IMR-90 (cell line): ENCODE measurements around the gene NQO2. TPM values are rescaled to one million over a fixed set of nuclear protein-coding genes. Genes with fewer than 3 reads are reported as not detected.
A peak's percentile ranks its signal among the peaks of the same experiment; 100 is the strongest.

Experiments
- ATAC-seq: fragments of 200-7000 bp; cut with Tn5 transposase; 2 replicates; pipeline ENCODE4 v1.9.1; 2020; ENCODE audit warnings: low read depth, mild to moderate bottlenecking, moderate library complexity
- BruUV-seq: library from RNA; stranded (reverse); fragments of 400-500 nt; replicated peaks from 2 replicates; lab custom pipeline; 2021; lab: Mats Ljungman, UMichigan
- CTCF ChIA-PET: fragments of 300-600 bp; formaldehyde crosslinking; extraction: SDS; loops from one replicate; lab custom pipeline; 2021; ENCODE audit warnings: antibody characterized with exemption; lab: Yijun Ruan, JAX
- POLR2A ChIA-PET: fragments of 300-600 bp; sonication (Branson Sonifier 250); formaldehyde crosslinking; loops from one replicate; lab custom pipeline; 2022; ENCODE audit warnings: antibody characterized with exemption; ENCODE audit not compliant: unreplicated experiment; lab: Charles Lee
- DNase-seq: peaks from one replicate; pipeline ENCODE4 v3.0.0; 2013
- H2AFZ ChIP-seq: replicated peaks from 2 replicates; pipeline ENCODE3; 2013; ENCODE audit warnings: low read length, mild to moderate bottlenecking; ENCODE audit not compliant: poor library complexity
- H2AK5ac ChIP-seq: 2 replicates; pipeline ENCODE4 v1.6.1; 2013; ENCODE audit warnings: low read depth, low read length, inconsistent platforms
- H2AK9ac ChIP-seq: replicated peaks from 2 replicates; pipeline ENCODE3; 2013; ENCODE audit warnings: mild to moderate bottlenecking, low read depth, low read length, moderate library complexity; ENCODE audit not compliant: poor library complexity
- H2BK120ac ChIP-seq: 2 replicates; pipeline ENCODE4 v1.6.1; 2013; ENCODE audit warnings: low read depth, low read length, inconsistent platforms
- H2BK15ac ChIP-seq: 3 replicates; pipeline ENCODE4 v1.6.1; 2013; ENCODE audit warnings: low read depth, low read length, inconsistent platforms
- H2BK20ac ChIP-seq: 2 replicates; pipeline ENCODE4 v1.6.1; 2013; ENCODE audit warnings: low read depth, mild to moderate bottlenecking, inconsistent platforms, low read length, moderate library complexity
- H2BK5ac ChIP-seq: 2 replicates; pipeline ENCODE4 v1.6.1; 2013; ENCODE audit warnings: mild to moderate bottlenecking, low read depth, low read length, inconsistent platforms; ENCODE audit not compliant: poor library complexity, severe bottlenecking
- H3K14ac ChIP-seq: replicated peaks from 2 replicates; pipeline ENCODE4 v1.6.1; 2013; ENCODE audit warnings: low read depth, low read length, inconsistent platforms
- H3K18ac ChIP-seq: 2 replicates; pipeline ENCODE4 v1.6.1; 2013; ENCODE audit warnings: low read depth, low read length, control low read depth
- H3K23ac ChIP-seq: 2 replicates; pipeline ENCODE4 v1.6.1; 2013; ENCODE audit warnings: low read depth, low read length, inconsistent platforms
- H3K27ac ChIP-seq: 2 replicates; pipeline ENCODE4 v1.5.1; 2013; ENCODE audit warnings: mild to moderate bottlenecking, control low read depth, low read length; ENCODE audit not compliant: insufficient read depth
- H3K27me3 ChIP-seq: 2 replicates; pipeline ENCODE4 v1.6.1; 2013; ENCODE audit warnings: low read length; ENCODE audit not compliant: control insufficient read depth, insufficient read depth
- H3K36me3 ChIP-seq: 2 replicates; pipeline ENCODE4 v1.6.1; 2013; ENCODE audit warnings: low read length, mixed read lengths; ENCODE audit not compliant: control insufficient read depth, insufficient read depth
- H3K4ac ChIP-seq: 2 replicates; pipeline ENCODE4 v1.6.1; 2013; ENCODE audit warnings: low read depth, low read length, inconsistent platforms
- H3K4me1 ChIP-seq: 2 replicates; pipeline ENCODE4 v1.6.1; 2013; ENCODE audit warnings: low read length, mixed read lengths; ENCODE audit not compliant: control insufficient read depth, insufficient read depth
- H3K4me2 ChIP-seq: 2 replicates; pipeline ENCODE4 v1.6.1; 2013; ENCODE audit warnings: low read depth, mild to moderate bottlenecking, control low read depth, low read length, moderate library complexity
- H3K4me3 ChIP-seq: 2 replicates; pipeline ENCODE4 v1.5.1; 2013; ENCODE audit warnings: low read depth, mild to moderate bottlenecking, control low read depth, low read length, moderate library complexity; ENCODE audit not compliant: insufficient read depth
- H3K56ac ChIP-seq: 2 replicates; pipeline ENCODE4 v1.6.1; 2013; ENCODE audit warnings: low read length, inconsistent platforms; ENCODE audit not compliant: insufficient read depth; ENCODE audit errors: extremely low read depth
- H3K79me1 ChIP-seq, 2 experiments: 2 replicates each; pipeline ENCODE4 v1.6.1; 2013; ENCODE audit warnings: low read length in 2 of 2, inconsistent platforms in 1 of 2, low read depth in 1 of 2
- H3K9ac ChIP-seq: 2 replicates; pipeline ENCODE4 v1.6.1; 2013; ENCODE audit warnings: low read depth, low read length, control low read depth
- H3K9me1 ChIP-seq: 2 replicates; pipeline ENCODE4 v1.6.1; 2013; ENCODE audit warnings: low read length, inconsistent platforms; ENCODE audit not compliant: insufficient read depth
- H3K9me3 ChIP-seq: 2 replicates; pipeline ENCODE4 v1.6.1; 2013; ENCODE audit warnings: low read length; ENCODE audit not compliant: control insufficient read depth, insufficient read depth
- H4K20me1 ChIP-seq: 2 replicates; pipeline ENCODE4 v1.6.1; 2013; ENCODE audit warnings: low read length, inconsistent platforms; ENCODE audit not compliant: insufficient read depth
- H4K5ac ChIP-seq: 2 replicates; pipeline ENCODE4 v1.6.1; 2013; ENCODE audit warnings: mild to moderate bottlenecking, low read depth, low read length, control low read depth
- H4K8ac ChIP-seq, 2 experiments: 2 replicates each; pipeline ENCODE4 v1.6.1; 2013; ENCODE audit warnings: low read depth in 2 of 2, low read length in 2 of 2, control low read depth in 1 of 2, inconsistent platforms in 1 of 2
- H4K91ac ChIP-seq: 2 replicates; pipeline ENCODE4 v1.6.1; 2013; ENCODE audit warnings: low read depth, low read length, inconsistent platforms; ENCODE audit not compliant: insufficient read depth
- BHLHE40 ChIP-seq: fragments of 150-350 bp; IDR thresholded peaks from 2 replicates; pipeline ENCODE4 v1.6.1; 2016; ENCODE audit warnings: mild to moderate bottlenecking, low read depth, low read length
- POLR2A ChIP-seq: IDR thresholded peaks from 2 replicates; pipeline ENCODE4 v1.6.1; 2012; ENCODE audit warnings: mild to moderate bottlenecking, low read depth, low read length
- WGBS, 2 experiments: methylation state at CpG; one replicate each; pipeline versions ENCODE4 v1.1.5 to v1.1.7; 2013; ENCODE audit warnings: missing lambda C conversion rate in 2 of 2; ENCODE audit not compliant: insufficient read length in 1 of 2; ENCODE audit errors: extremely low coverage in 2 of 2; 5-methylcytosine and 5-hydroxymethylcytosine counted together
- dilution Hi-C: fragments of 300-500 bp; cut with HindIII; formaldehyde crosslinking; loops from one replicate; pipeline ENCODE4 v1.14.3; 2018; ENCODE audit warnings: low sequenced_read_pairs; ENCODE audit not compliant: unreplicated experiment
- in situ Hi-C: fragments of 300-500 bp; cut with MboI; formaldehyde crosslinking; loops from 3 replicates; pipeline ENCODE4 v1.14.3; 2019; ENCODE audit warnings: low sequenced_read_pairs, inconsistent platforms, mixed read lengths
- intact Hi-C: fragments of 100-400 bp; cut with micrococcal nuclease; formaldehyde crosslinking; loops from 2 replicates; pipeline ENCODE4 v1.10.0; 2022
- polyA plus RNA-seq, 3 experiments: library from polyadenylated mRNA; depleted of rRNA; stranded (reverse); fragments of >200 nt; gene quantifications; 2 replicates each; pipeline ENCODE4 v1.2.3, GENCODE V29; 2012; ENCODE audit warnings: low replicate concordance in 1 of 3
- total RNA-seq: library from RNA; depleted of rRNA; stranded (reverse); fragments of >200 nt; gene quantifications from 2 replicates; pipeline ENCODE4 v1.2.3, GENCODE V29; 2012
- TF ChIP-seq, protein P1 (sequence below): fragments of 150-350 bp; IDR thresholded peaks from 2 replicates; pipeline ENCODE4 v1.6.1; 2017; ENCODE audit warnings: mild to moderate bottlenecking, antibody characterized with exemption, low read length, low read depth

The NQO2 gene
- total and polyA plus RNA-seq, 2 of the 4 experiments (the other 2 are of a cell fraction), result 42.5 to 72.1 TPM

DNA sequence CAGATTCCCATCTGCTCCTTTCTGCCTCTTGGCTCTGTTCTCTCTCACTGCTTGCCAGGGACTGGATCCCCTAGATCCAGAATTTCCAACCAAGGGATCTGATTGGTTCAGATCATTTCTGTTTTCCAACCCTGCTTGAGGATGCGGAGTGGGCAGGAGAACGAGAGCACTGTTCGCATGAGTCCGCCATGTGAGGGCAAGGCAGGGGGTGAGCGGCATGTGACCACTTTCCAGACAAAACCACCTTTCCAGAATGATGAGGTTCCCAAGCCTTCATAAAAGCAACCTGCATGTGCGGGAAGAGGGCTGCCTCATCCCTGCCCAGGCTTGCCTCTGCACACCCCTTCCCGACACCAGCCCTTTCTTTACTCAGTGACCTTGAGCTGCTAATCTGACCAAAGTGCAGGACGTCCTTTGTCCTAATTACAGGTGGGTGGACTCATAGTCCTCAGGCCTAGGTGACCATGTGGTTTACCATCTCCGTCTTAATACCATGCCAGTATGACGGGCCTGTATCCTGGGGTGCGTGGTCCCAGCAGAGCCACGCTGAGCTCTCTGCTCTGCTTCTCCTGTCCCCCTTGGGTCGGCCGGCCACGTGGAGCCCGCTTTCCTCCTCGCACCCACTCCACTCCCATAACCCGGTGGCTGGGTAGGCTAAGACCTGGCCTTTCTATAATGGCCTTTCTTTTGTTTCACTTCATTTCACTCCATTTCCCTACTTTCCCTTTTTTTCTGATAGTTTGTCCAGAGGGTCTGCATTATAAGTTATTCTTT, 14.4 kb downstream of the NQO2 start:
- H3K36me3 ChIP-seq, result peaks cover 37% of the 10 kb centered on the region
- no peak overlapping the region for H3K4ac ChIP-seq
- dilution Hi-C loops, result no loop called here
- intact Hi-C loops, result no loop called here
- H3K4me2 ChIP-seq, result no peak overlapping the region
- H3K9me1 ChIP-seq, result peaks cover 13% of the 10 kb centered on the region
- H3K18ac ChIP-seq, result no peak overlapping the region
- no peak for ATAC-seq
- H2BK5ac ChIP-seq, result no peak overlapping the region
- 0 out of 2 replicates have a peak overlapping the region, but pooled peaks have one; percentile 9 for H2AK5ac ChIP-seq
- no peak overlapping the region for H2BK20ac ChIP-seq
- ChIA-PET POLR2A (no interaction called here), CTCF (no interaction called here)
- H3K27me3 ChIP-seq, result no peaks in the 10 kb centered on the region
- BruUV-seq, result no TSS peak
- WGBS, 2 experiments, result 96% methylated on average over 8 of the region's 18 CpGs; no CpG with 5 or more reads in 1 of the 2 experiments
- 0 out of 2 replicates have a peak, but pooled peaks cover 3% of the 10 kb centered on the region for H3K4me1 ChIP-seq
- H4K20me1 ChIP-seq, result no peaks in the 10 kb centered on the region
- in situ Hi-C loops, result loop anchor here (5.0 kb wide), 1 partner anchor 33 kb away; no protein-coding TSS in a partner anchor
- no peak overlapping the region for H4K5ac ChIP-seq
- no peak overlapping the region for H3K27ac ChIP-seq
- no peak overlapping the region for H2BK120ac ChIP-seq
- no peaks in the 10 kb centered on the region for H3K79me1 ChIP-seq
- H3K14ac ChIP-seq, result no peak overlapping the region
- H2AK9ac ChIP-seq, result peak overlapping the region; percentile 26
- H2BK15ac ChIP-seq, result no peak overlapping the region
- H4K91ac ChIP-seq, result no peak overlapping the region
- DNase-seq, result no peak
- H4K8ac ChIP-seq, result no peak overlapping the region
- no peak overlapping the region for H3K9ac ChIP-seq
- TF ChIP-seq BHLHE40 (no peak), POLR2A (no peak)
- TF ChIP-seq, protein P1, sequence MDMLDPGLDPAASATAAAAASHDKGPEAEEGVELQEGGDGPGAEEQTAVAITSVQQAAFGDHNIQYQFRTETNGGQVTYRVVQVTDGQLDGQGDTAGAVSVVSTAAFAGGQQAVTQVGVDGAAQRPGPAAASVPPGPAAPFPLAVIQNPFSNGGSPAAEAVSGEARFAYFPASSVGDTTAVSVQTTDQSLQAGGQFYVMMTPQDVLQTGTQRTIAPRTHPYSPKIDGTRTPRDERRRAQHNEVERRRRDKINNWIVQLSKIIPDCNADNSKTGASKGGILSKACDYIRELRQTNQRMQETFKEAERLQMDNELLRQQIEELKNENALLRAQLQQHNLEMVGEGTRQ, result no peak
- peaks cover 5% of the 10 kb centered on the region for H3K9me3 ChIP-seq
- no peak overlapping the region for H3K4me3 ChIP-seq
- H3K56ac ChIP-seq, result no peak overlapping the region
- no peak overlapping the region for H3K23ac ChIP-seq
- H2AFZ ChIP-seq, result no peak overlapping the region
